NCI-H187 (cell line): ENCODE data around the gene LY86.

ENCODE experiments used
- DNase-seq, 2 experiments: peaks; one replicate each; lab custom pipeline; 2025; lab: John Stamatoyannopoulos, UW

Gene LY86

GRCh38 chr6:6570929-6571671 is 17.4 kb upstream of the LY86 start:
- DNase-seq = no peak

DNA sequence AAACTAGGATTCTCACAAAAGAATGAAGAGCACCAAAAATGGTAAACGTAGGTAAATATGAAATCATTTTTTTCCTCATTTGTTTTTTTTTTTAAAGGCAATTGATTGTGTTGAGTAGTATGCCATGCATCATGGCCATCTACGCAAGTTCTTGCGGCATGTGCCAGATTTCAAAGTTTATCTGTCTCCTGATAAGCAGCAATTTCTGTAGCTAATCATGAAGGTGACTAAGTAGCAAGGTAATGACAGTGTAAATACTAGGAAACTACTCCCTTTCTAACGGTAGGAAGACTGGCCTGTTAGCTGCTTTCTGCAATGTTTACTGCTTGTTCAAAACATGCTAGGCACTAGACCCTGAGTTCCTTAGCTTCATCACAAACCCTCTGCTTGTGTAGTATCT is 13.4 kb upstream of the LY86 start:
- DNase-seq = no peak

DNA sequence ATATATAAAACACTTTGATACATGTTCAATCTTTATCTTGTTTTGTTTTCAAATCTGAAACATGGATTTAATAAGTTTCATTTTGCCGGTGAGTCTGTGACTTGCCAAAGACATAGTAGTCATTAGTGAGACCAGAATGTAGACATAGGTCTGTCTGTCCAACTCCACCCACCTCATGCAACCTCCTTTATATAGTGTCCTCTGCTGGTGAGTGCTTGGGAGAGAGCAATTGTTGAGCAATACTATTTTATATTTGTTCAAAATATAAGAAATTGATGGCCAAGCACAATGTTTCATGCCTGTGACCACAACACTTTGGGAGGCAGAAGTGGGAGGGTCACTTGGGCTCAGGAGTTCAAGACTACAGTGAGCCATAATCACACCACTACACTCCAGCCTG is 10.8 kb upstream of the LY86 start:
- no peak for DNase-seq

- no peak for DNase-seq
Measured at GRCh38 chr6:6579281-6579680, 9.2 kb upstream of the LY86 start.

DNA sequence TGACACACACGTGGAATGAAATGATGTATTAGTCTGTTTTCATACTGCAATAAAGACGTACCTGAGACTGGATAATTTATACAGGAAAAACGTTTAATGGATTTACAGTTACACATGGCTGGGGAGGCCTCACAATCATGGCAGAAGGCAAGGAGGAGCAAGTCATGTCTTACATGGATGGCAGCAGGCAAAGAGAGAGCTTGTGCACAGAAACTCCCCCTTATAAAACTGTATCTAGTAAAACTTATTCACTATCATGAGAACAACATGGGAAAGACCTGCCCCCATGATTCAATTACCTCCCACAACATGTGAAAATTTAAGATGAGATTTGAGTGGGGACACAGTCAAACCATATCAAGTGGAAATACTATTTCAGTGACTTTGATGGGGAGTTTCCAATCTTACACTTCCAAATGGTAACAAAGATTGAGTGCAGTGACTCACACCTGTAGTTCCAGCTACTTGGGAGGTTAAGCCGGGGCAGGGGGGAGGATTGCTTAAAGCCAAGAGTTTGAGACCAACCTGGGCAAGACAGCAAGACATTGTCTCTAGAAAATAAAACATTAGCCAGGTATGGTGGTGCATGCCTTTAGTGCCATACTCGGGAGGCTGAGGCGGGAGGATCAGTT is 8.2 kb upstream of the LY86 start:
- no peak for DNase-seq

GRCh38 chr6:6581054-6581453 is 7.5 kb upstream of the LY86 start:
- no peak for DNase-seq

DNA sequence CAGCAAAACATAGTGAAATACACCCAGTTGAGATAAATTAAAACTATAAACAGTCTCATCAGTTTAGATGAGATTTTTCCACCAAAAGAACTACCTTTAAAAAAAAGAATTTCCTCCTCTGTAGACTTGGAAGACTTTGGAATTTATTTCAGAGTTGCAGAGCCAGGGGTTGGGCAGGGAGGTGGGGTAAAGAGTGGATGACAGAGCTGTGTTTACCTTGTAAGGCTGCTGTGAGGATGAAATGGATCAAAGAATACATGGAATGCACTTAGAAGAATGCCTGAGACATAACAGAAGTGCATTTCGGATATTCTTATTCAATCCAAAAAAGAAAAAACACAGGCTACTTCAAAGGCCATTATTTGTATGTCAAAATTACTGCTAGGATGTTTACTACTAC is 6.4 kb upstream of the LY86 start:
- no peak for DNase-seq

- no peak for DNase-seq
Measured at GRCh38 chr6:6583836-6584235, 4.7 kb upstream of the LY86 start.

DNA sequence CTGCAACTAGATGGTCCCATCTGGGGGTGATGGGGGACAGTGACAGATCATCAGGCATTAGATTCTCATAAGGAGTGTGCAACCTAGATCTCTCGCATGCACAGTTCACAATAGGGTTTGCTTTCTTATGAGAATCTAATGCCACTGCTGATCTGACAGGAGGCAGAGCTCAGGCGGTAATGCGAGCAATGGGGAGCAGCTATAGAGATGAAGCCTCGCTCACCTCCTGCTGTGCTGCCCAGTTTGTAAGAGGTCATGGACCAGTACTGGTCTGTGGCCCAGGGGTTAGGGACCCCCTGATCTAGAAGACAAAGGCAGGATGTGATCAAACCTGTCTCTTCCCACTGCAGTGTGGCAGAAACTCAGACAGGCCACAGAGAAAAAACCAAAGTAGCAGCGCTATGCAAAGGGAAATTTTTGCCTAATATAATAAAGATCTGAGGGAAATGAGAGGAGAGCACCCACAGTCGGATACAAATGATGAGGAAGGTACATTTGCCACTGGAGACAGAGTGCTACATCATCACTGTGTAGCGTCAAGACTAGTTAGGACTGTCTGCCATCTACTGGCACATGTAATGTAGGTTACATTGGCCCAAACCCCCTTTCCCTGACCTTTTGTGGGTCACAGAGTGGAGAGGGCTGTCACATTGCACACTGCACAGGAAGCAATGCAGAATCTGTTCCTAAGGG is 4.1 kb upstream of the LY86 start:
- no peak for DNase-seq

GRCh38 chr6:6585003-6585311 is 3.6 kb upstream of the LY86 start:
- no peak for DNase-seq

GRCh38 chr6:6586167-6586566 is 2.4 kb upstream of the LY86 start:
- no peak for DNase-seq

GRCh38 chr6:6586671-6587526 is 1.6 kb upstream of the LY86 start:
- DNase-seq = no peak

DNA sequence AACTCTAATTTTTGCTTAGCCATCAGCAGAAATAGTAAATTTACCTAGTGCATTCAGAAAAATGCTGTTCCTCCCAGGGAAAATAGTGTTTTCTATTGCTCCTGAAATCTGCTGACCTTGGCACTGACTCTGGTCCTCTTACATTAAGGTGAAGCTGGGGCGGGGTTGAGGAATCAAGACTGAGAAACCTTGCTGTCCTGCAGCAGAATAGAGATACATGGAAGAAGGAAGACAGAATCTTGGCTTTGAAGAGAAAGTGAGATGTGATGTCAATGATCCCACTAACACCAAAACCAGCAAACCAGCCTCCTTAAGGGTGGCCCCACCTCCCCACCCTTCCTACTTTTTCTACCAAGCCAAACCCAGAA is 840 bp upstream of the LY86 start:
- no peak for DNase-seq

- DNase-seq = no peak
Measured at GRCh38 chr6:6588924-6589709, 597 bp downstream of the LY86 start.

GRCh38 chr6:6590530-6590929 is 2.0 kb downstream of the LY86 start:
- no peak for DNase-seq

DNA sequence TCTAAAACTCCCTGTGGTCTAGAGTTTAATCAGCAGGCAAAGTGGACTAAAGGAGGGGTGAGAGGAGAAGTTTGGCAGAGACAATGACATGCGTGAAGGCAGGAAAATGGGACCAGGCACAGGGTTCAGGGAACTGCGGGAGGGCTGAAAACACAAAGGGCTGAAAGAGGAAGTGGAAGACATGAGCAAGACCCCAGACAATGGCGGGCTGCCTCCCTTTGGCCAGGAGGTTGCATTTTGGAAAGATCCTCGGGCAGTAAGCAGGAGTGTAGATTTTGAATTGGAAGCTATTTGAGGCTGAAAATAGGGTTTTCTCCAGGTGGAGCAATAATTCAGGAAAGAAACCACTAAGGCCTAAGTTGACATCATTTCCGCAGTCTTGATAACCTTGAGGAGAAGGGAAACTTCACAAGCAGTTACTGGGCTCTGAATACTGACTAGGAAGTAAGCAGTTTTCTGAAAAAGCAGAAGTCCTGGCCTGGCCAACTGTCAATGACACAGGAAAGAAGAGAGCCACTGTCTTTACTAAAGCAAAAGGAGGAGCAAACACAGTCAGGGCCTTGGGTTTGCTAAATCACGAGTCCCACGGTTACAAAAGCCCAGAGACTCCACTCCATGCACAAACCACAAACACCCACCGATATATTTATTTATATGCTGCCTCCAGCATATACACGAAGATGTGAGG is 3.4 kb downstream of the LY86 start:
- DNase-seq = no peak

- no peak for DNase-seq
Measured at GRCh38 chr6:6592826-6593475, 4.4 kb downstream of the LY86 start.

- DNase-seq = no peak
Measured at GRCh38 chr6:6593867-6594468, 5.4 kb downstream of the LY86 start.

- no peak for DNase-seq
Measured at GRCh38 chr6:6595025-6595424, 6.5 kb downstream of the LY86 start.

- DNase-seq = no peak
Measured at GRCh38 chr6:6595952-6596351, 7.4 kb downstream of the LY86 start.
